Activated effector memory CD4-positive, alpha-beta T cell treated with Interleukin-2 at 50 U/mL for 16 hours (primary cell): ENCODE measurements around the gene DIP2C.
"Not testable (repeated sequence)": the region's sequence is repeated elsewhere in the genome, so short reads cannot be mapped to it uniquely, and the experiment has no call there.

Experiments
- DNase-seq: peaks from one replicate; pipeline ENCODE4 v3.0.0-alpha.2; 2020

DIP2C gene

GRCh38 chr10:311901-312665 lies 377.4 kb downstream of the DIP2C start:
- DNase-seq = no peak

GRCh38 chr10:310976-311639 lies 378.4 kb downstream of the DIP2C start:
- no peak for DNase-seq

- no peak for DNase-seq
Observed at GRCh38 chr10:310371-310770, 379.1 kb downstream of the DIP2C start.

GRCh38 chr10:308572-309085 lies 380.8 kb downstream of the DIP2C start:
- DNase-seq = no peak

- DNase-seq = no peak
Observed at GRCh38 chr10:308101-308500, 381.4 kb downstream of the DIP2C start.

GRCh38 chr10:307659-308058 lies 381.8 kb downstream of the DIP2C start:
- DNase-seq = no peak

- DNase-seq = no peak
Observed at GRCh38 chr10:306675-307185, 382.7 kb downstream of the DIP2C start.

- no peak for DNase-seq
Observed at GRCh38 chr10:306007-306674, 383.3 kb downstream of the DIP2C start.

GRCh38 chr10:305034-305433 lies 384.4 kb downstream of the DIP2C start:
- no peak for DNase-seq

- no peak for DNase-seq
Observed at GRCh38 chr10:301536-301935, 387.9 kb downstream of the DIP2C start.

- DNase-seq = not testable (repeated sequence)
Observed at GRCh38 chr10:300580-300979, 388.9 kb downstream of the DIP2C start.

GRCh38 chr10:299969-300368 lies 389.5 kb downstream of the DIP2C start:
- no peak for DNase-seq

GRCh38 chr10:299512-299911 lies 390.0 kb downstream of the DIP2C start:
- no peak for DNase-seq

GRCh38 chr10:298033-298432 lies 391.4 kb downstream of the DIP2C start:
- no peak for DNase-seq

- no peak for DNase-seq
Observed at GRCh38 chr10:297567-297966, 391.9 kb downstream of the DIP2C start.

- no peak for DNase-seq
Observed at GRCh38 chr10:293636-294035, 395.8 kb downstream of the DIP2C start.

- DNase-seq = no peak
Observed at GRCh38 chr10:290026-290725, 399.3 kb downstream of the DIP2C start.

- DNase-seq = no peak
Observed at GRCh38 chr10:289581-289980, 399.9 kb downstream of the DIP2C start.

GRCh38 chr10:288316-289200 lies 400.9 kb downstream of the DIP2C start:
- DNase-seq = no peak

GRCh38 chr10:287814-288213 lies 401.7 kb downstream of the DIP2C start:
- DNase-seq = no peak

GRCh38 chr10:287026-287709 lies 402.3 kb downstream of the DIP2C start:
- DNase-seq = no peak
